Lung microvascular endothelial cell (primary cell): ENCODE results near the gene CDH13. TPM values are rescaled to one million over a fixed set of nuclear protein-coding genes. Genes with fewer than 3 reads are reported as not detected.

Experiments used
- DNase-seq, 2 donors: peaks; one replicate each; pipeline versions ENCODE4 v3.0.0 to v3.0.0-alpha.2; 2010; ENCODE audit warnings: low read depth in 2 of 2
- total RNA-seq: library from RNA; depleted of rRNA; stranded (reverse); fragments of >200 nt; gene quantifications from 2 replicates; pipeline ENCODE4 v1.2.1, GENCODE V29; 2014

Gene CDH13
- total RNA-seq, 1 donor from 2014 or later = 14.5 TPM

DNA sequence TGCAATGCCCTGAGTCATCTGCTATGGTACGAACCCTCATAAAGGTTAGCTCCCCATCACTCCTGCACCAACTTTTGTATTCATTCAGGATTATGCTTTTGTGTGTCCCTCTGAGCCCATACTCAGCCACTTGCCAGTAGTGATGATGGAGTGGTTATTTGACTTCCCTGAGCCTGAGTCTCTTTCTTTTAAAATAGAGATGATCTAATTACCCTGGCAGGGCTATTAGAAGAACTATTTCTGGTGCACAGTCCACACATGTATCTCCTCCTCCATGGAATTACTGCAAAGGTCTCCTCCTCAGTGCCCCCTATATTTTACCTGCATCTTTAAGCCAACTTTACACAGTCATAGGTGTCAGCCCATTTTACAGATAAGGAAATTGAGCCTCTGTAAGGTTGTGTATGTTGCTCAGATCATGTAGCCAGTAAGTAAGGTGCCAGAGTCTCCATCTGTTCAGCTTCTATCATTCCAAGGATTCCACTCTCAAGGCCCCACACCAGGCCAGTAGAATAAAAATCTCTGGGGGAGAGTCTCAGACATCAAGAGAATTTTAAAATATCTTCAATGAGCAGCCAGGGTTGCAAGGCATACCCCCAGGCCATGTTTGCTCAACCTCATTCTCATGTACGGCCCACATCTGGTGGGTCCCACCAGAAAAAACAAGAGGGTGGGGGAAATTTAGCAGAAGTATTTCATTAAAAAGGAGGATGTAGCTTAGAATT lies 847.3 kb downstream of the CDH13 start:
- no peak for DNase-seq

DNA sequence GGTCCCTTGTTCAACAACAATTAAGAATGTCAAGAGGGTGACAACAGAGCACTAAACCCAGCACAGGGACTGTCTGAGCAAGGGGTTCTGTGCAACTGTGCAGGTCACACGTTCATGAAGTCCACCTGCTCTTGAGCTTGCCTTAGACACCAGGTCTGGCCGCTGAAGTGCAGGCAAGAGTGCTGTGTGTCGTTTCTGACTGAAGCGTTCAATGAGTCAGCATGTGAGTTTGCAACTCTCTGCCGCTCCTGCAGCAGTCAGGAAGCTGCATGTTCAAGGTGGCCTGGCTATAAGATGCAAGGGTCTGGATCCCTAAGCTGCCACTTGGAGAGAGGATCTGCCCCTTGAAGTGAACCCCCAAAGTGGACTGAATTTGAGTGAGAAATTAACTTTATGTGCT lies 848.3 kb downstream of the CDH13 start:
- DNase-seq = no peak

DNA sequence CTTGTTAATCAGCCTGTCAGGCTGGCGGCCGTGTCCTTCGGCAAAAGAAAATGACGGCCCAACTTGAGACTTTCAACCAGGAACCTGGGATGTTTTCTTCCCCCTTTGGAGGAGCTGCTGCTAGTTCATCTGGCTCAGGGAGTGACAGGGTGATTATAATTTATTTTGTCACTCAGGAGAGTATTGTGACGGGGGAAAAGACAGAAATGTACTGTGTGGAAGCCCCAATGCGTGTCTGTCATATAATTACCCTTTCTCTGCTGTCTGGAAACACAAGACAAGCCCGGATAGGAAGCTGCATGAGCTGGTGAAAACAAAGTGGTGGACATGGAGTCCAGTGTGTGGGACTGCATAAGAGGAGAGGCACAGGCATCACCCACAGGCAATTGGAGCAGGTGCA lies 854.8 kb downstream of the CDH13 start:
- DNase-seq = no peak

DNA sequence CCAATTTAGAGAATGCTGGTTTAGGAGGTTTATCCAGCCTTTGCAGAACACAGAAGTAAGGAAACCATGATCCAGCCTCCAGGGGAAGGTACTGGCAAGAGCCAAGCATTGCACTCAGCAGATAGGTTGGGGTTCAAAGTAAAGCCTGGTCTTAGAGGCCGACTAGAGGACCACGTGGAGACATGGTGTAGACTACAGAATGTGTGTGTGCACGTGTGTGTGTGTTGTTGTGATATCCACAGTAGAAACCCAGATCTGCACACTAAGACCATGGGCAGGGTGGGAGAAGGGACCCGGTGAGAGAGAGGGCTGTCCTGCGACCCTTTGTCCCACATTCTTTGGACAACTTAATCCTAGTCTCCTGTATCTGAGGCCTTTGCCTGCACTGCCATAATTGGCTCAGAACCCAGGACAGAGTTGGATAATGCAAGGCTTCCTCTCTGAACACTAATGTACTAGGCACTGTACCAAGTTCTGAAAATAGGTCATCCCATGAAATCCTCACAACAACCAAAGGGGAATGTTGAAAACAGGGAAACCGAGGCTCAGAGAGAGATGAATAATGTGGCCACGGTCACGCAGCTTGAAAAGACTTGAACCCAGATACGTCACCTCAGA lies 855.9 kb downstream of the CDH13 start:
- no peak for DNase-seq

DNA sequence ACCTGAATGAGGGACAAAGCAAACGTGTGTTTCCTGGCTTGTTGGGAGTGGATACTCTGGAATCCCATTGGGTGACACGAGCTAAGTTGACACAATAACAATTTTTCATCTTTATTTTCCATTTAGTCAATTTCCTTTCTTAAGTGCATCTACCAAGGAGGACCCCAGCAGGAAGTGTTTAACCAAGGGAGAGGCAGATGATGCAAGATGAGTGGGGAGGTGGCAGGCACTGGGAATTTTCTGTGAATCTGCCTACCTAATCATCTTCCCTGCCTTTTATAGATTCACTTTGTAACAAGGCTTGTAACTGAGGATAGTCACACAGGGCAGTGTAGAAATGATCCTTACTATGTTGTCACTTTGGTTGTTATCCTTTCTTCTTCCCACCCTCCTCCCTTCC lies 863.3 kb downstream of the CDH13 start:
- DNase-seq = no peak

DNA sequence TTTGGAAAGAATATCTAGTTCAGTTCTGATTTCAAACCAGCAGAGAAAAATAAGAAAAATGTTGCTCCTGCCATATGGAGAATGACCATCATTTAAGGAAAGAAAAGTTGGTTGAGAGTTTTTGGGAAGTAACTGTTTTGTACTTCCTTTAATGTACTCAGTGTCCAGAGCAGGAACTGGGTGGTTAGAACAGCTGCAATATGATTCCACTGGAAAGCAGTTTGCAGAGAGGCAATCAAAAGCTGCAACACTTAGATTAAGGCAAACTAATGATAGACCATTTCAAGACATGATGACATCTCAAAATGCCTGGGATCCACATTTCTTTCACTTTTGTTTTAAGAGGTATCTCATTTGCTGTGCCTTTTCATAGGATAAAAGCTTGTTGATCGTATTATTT lies 867.7 kb downstream of the CDH13 start:
- no peak for DNase-seq

DNA sequence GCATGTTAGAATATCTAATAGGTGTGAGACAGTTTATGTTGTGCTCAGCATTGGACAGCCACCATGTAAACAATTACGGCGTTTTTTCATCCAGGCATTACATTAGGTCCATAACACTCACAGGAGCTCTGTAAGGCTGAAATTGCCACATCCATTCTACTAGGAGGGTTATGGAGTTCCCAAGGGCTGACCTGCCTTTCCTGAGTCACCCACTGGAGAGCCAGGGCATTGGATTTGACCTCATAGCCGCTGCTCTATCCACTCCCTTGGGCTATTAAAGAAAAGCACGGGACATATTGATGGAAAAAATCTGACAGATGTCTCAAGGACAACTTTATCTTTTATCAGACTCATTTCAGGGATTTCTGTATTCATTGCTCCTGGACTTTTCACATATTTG lies 874.7 kb downstream of the CDH13 start:
- no peak for DNase-seq

DNA sequence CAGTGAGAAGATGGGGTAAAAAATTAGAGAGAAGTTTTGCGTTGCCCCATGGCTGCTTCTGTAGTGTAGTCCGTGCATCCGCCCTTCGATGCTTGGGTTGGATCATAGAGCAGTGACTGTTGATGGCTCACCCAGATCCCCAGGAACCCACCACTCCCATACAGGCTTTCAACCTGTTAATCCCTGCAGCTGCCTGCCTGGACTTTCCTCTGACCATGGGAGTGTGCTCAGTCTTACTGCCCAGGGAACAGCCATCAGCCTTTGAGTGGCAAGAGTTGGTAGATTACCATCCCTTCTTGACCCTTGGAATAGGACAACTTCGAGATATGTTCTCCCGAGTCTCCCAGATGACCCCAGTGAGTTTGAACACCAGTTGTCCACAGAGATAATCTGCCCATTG lies 881.5 kb downstream of the CDH13 start:
- no peak for DNase-seq

DNA sequence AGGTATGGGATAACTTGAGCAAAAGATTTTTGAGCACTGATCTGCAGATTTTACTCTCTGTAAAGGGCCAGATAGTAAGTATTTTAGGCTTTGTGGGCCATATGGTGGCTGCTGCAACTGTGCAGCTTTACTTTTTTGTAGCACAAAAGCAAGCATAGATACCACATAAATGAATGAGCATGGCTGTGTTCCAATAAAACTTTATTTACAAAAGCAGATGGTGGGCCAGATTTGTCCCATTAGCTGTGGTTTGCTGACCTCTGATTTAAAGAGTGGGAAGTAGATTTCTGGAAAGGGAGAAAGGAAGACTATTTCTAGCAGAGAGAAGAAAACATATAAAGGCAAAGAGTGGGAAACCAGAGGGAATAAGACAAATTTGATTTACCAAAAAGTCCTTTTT lies 882.5 kb downstream of the CDH13 start:
- DNase-seq = no peak

DNA sequence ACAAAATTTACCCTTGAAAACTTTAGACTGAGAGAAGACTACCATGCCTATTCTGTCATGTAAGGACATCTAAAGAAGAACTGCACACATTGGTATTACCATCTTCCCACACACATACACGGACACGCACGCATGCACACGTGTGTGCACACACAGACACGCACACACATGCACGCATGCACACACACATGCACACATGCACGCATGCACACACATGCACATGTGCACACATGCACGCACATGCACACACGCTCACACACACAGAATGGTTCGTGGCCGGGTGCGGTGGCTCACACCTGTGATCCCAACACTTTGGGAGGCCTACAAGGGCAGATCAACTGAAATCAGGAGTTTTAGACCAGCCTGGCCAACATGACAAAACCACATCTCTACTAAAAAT lies 884.1 kb downstream of the CDH13 start:
- DNase-seq = no peak

DNA sequence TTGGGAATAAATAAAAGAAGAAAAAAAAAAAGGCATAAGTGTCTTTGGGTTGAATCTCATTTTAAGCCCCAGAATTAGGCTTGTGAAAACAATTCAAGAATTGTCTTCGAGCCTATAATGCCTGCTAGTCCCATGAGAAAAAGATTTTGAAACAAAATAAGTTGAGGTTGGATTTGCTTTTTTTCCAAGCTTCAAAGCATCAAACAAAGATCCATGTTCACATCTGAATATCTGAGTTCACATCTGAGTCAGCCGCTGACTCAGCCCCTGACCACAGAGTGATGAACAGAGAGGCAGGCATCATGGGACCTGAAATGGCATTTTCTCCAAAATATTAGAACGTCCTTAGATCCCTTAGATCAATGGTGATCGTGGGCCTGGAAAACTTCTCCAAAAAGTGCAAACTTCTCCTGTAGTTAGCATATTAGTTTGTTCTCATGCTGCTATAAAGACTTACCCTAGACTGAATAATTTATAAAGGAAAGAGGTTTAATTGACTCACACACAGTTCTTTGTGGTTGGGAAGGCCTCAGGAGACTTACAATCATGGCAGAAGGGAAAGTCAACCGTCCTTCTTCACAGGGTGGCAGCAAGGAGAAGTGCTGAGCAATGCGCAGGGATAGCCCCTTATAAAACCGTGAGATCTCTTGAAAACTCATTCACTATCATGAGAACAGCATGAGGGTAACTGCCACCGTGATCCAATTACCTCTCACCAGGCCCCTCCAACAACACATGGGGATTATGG lies 886.4 kb downstream of the CDH13 start:
- DNase-seq = peak in 1 of 2 donors; percentile 40

DNA sequence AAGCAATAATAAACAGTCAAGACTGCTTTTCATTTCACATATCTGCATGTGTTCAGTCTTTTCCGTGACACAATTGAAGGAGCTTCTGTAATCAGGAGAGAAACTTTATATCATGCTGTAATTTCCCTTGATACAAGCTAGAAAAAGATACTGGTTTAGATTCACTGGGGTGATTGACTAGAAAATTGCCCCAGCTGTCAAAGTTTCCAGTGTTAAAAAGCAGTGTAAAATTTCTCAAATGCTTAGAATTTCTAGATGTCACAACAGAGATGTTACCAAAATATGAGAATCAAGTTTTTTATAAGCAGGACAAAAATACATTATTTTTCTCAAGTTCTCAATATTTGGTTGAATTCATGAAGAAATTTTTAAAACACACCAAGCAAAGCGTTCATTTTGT lies 888.6 kb downstream of the CDH13 start:
- DNase-seq = no peak

DNA sequence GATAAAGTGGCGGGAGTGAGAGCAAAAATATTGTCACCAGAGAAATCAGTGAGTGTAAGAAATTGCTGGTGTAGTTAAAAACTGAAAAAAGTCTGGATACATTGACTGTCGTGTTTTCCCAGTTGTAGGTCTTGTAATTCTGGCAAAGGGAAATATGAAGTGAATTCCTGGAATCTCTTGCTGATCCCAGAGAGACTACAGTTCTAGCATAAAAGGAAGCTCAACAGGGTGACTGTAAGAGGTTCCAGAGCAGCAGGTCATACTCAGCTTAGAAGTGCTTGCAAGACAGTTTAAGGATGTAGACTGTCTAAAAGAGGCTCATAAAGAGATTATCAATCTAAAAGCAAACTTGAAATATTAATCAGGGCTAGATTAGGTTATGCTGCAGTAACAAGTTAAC lies 890.2 kb downstream of the CDH13 start:
- DNase-seq = no peak

DNA sequence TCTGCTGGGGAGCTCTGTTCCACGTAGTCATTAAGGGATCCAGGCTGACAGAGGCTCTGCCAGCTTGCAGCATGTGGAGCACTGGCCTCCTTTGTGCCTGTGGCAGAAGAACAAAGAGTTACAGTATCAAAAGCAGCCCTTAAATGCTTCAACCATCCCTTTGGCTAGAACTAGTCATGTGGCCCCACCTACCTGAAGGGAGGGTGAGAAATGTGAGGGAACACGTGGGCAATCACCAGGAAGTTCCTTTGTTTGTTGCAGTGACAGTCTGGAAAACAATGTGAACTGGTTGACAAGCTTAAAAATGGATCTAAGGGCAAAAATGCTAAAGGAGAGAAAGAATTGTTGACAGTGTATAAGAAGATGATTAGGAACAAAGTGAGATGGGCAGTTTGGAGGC lies 890.6 kb downstream of the CDH13 start:
- peak; percentile 15 to 42 for DNase-seq

DNA sequence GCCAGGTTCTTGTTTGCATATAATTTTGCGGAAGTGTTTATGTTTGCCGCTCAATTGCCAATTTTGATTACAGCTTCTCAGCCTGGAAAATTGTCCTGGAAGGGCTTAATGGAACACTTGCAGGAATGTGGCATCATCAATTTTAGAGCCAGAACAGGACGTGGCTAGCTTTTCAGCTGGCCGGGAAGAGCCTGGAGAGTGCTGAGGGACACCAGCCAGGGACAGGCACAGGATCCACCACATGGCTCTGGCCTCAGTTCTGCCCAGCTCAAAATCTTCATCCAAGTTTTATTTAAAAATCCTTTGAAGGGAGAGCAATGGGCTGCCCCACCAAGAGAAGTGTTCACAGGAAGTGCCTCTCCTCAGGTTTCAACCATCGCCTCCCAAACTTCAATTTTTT lies 893.8 kb downstream of the CDH13 start:
- DNase-seq = no peak

DNA sequence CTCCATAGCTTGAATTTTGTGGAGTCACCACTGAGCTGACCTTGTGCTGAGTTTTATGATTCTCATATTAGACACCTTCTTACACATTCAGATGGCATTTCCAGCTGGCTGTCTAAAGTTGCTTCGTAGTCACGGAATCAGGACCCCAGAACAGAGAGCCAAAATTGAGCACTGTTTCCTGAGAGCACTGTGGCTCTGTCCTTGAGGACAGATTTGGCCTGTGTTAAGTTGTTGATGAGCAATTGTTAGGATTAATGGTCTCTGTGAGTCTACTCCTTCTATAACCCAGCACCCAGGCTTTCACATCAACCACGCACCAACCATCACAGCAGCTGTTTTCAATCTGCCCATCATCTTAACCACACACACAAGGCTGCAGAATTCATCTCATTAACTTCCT lies 903.5 kb downstream of the CDH13 start:
- DNase-seq = no peak

DNA sequence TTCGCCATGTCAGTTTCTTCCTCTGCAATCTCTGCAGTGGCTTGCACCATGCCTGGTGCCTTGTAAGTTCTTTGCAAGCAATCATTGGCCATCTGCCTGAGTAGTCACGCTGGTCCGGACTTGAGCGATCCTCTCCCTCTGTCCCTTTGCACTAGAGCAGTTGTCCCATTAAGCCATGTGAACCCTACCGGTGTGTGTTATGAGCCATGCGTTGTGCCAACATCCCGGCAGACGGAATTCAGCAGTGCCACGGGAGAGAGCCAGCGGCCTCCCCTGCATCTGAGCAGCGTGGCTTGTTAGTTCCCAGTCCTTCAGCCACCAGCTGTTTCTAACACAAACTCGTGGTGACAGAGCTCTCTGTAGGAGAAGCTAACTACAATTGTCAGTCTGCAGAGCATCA lies 905.9 kb downstream of the CDH13 start:
- DNase-seq = no peak

DNA sequence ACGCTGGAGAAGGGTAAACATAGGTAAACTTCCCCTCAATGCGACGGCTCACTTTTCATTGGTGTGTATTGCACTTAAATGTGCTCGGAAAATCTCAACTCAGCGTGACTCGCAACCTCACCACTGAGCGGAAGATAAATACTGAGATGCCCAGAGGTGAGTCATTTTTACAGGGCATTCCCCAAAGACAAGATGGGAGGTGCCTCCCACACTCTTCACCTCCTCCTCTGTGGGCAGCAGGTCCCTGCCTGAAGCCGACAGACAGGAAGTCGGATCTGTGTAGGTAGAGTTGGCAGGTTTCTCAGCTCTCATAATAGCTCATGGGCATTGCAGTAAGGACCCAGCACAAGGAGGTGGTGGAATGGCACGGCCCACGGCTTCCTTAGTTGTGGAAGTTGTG lies 906.4 kb downstream of the CDH13 start:
- no peak for DNase-seq

DNA sequence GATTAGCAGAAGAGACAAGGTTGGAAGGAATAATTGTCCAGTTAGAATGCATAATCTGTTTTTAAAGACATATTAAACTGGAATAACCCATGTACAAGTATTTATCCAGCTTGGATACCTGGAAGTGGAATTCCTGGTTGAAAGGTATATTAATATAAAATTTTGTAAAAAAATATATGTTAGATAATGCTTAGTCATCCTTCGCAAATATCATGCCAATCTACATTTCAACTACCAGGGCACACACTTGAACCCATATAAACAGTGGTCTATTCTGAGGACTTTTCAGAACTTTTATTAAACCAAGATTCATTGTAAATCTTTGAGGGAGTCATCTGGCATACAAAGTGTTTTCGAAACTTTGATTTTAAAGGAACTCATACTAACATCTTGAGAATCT lies 911.9 kb downstream of the CDH13 start:
- no peak for DNase-seq

DNA sequence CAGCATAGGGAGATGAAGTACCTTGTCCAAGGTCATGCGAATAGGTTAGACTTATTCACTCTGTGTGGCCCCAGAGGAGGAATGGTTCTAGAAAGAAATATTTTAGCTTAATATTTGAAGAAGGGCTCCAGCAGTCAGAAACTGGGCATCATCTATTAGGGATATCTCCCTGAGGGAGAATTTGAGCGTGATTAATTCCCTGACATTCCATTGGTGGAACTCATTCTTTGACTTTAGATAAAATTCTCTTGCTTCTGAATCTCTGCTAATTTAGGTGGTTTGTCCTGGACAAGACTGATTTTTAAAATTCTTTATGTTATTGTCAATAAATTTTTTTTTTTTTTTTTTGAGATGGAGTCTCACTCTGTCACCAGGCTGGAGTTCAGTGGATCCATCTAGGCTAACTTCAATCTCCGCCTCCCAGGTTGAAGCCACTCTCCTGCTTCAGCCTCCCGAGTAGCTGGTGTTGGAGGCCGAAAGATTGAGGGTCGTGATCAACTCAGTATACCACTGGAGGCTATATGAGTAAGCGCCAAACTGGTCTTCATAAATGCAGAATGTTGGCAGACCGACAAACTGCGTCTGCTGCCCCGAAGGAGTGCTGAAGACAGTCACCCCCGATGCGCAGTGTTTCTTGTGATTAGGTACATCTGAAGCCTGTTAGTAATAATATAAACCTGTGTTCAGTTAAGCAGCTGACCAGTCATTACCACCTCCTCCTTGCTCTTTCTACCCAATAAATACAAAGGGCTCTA lies 913.1 kb downstream of the CDH13 start:
- no peak for DNase-seq

DNA sequence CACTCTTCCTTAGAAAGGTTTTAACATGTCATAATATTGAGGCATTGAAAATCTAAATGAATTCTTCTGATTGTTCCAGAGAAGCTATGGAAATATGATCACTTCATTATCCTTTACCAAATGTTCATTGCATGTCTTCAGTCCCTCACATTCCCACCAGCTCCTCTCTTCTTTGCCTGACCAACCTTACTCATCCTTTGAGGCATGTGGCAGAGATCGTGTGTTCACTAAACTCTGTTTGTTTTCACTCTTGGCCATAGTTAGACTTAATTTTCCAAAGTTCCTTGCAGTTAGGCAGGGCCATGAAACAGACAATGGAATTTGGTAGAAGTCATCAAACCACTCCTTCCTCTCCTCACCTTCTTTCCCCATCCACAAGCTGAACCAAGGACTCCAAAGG lies 914.5 kb downstream of the CDH13 start:
- DNase-seq = no peak

DNA sequence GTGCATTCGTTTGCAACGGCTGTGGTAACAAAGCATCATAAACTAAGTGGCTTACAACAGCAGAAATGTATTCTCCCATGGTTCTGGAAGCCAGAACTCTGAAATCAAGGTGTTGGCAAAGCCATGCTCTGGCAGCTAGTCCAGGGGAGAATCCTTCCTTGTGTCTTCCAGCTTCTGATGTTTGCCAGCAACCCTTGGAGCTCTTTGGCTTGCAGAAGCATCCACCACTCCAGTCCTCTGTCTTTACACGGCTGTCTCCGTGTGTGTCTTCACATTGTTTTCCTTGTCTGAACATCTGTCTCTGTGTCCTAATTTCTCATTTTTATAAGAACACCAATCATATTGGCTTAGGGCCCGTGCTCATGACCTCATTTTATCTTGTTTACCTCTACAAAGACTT lies 915.7 kb downstream of the CDH13 start:
- no peak for DNase-seq
